Measurements from ENCODE around the gene PIGS.

- TF ChIP-seq POLR2A (IDR thresholded peaks at IDR 0.05; ENCODE audit: low read depth, low read length) (no peak), POLR2AphosphoS5 (IDR thresholded peaks at IDR 0.05; ENCODE audit: low read depth, low read length) (no peak)
These were observed 22.8 kb downstream of the PIGS start for GRCh38 chr17:28548417-28549130.
